Mesendoderm (in vitro differentiated cells): ENCODE results near the gene CERS6.

ENCODE experiments used
- DNase-seq: peaks from one replicate; pipeline ENCODE4 v3.0.0; 2013
- H2AK5ac ChIP-seq: 2 replicates; pipeline ENCODE4 v1.6.1; 2013; ENCODE audit warnings: low read length, inconsistent platforms
- H2BK120ac ChIP-seq: 2 replicates; pipeline ENCODE4 v1.6.1; 2013; ENCODE audit warnings: low read depth, mild to moderate bottlenecking, low read length, moderate library complexity, mixed read lengths
- H2BK15ac ChIP-seq: replicated peaks from 2 replicates; pipeline ENCODE4 v1.6.1; 2013; ENCODE audit warnings: low read depth, mild to moderate bottlenecking, moderate library complexity
- H2BK5ac ChIP-seq: 2 replicates; pipeline ENCODE4 v1.6.1; 2013; ENCODE audit warnings: low read length, inconsistent platforms
- H3K18ac ChIP-seq: 2 replicates; pipeline ENCODE4 v1.6.1; 2013; ENCODE audit warnings: mild to moderate bottlenecking, low read length, mixed read lengths
- H3K23ac ChIP-seq: one replicate; pipeline ENCODE4 v1.6.1; 2013; ENCODE audit warnings: low read length
- H3K27ac ChIP-seq: 2 replicates; pipeline ENCODE4 v1.5.1; 2013; ENCODE audit warnings: low read depth, mild to moderate bottlenecking, inconsistent platforms, low read length, moderate library complexity
- H3K27me3 ChIP-seq: 2 replicates; pipeline ENCODE4 v1.6.1; 2013; ENCODE audit warnings: low read length, control low read depth, mild to moderate bottlenecking, inconsistent platforms; ENCODE audit not compliant: insufficient read depth, poor library complexity
- H3K36me3 ChIP-seq: 2 replicates; pipeline ENCODE4 v1.6.1; 2013; ENCODE audit warnings: low read length, inconsistent platforms; ENCODE audit not compliant: control insufficient read depth, insufficient read depth
- H3K4ac ChIP-seq: one replicate; pipeline ENCODE4 v1.6.1; 2013; ENCODE audit warnings: low read depth, mild to moderate bottlenecking, low read length, moderate library complexity
- H3K4me1 ChIP-seq: 2 replicates; pipeline ENCODE4 v1.6.1; 2013; ENCODE audit warnings: low read depth, low read length, inconsistent platforms; ENCODE audit not compliant: control insufficient read depth
- H3K4me2 ChIP-seq: 2 replicates; pipeline ENCODE4 v1.6.1; 2013; ENCODE audit warnings: low read length
- H3K4me3 ChIP-seq: 2 replicates; pipeline ENCODE4 v1.5.1; 2013; ENCODE audit warnings: mild to moderate bottlenecking, low read length
- H3K56ac ChIP-seq: one replicate; pipeline ENCODE4 v1.6.1; 2013; ENCODE audit warnings: low read length
- H3K79me1 ChIP-seq: 2 replicates; pipeline ENCODE4 v1.6.1; 2013; ENCODE audit warnings: low read length, inconsistent platforms
- H3K79me2 ChIP-seq: 2 replicates; pipeline ENCODE4 v1.6.1; 2013; ENCODE audit warnings: mild to moderate bottlenecking, low read length; ENCODE audit not compliant: control insufficient read depth, insufficient read depth
- H3K9ac ChIP-seq: 2 replicates; pipeline ENCODE4 v1.6.1; 2013; ENCODE audit warnings: low read length, inconsistent platforms
- H4K5ac ChIP-seq: one replicate; pipeline ENCODE4 v1.6.1; 2013; ENCODE audit warnings: low read length
- H4K8ac ChIP-seq: one replicate; pipeline ENCODE4 v1.6.1; 2013; ENCODE audit warnings: low read depth, mild to moderate bottlenecking, control low read depth, low read length, moderate library complexity
- whole genome bisulfite sequencing: extraction: QIAGEN DNeasy Blood & Tissue Kit; methylation state at CpG from one replicate; pipeline ENCODE4 v1.1.7; 2013; ENCODE audit warnings: low lambda C conversion rate, missing lambda C conversion rate; ENCODE audit not compliant: insufficient coverage; ENCODE audit errors: extremely low coverage; 5-methylcytosine and 5-hydroxymethylcytosine counted together

The CERS6 gene

GRCh38 chr2:168796583-168797285 lies 340.7 kb downstream of the CERS6 start:
- Histone ChIP-seq H3K4ac (no peak overlapping the region), H3K79me2 (no peaks in the 10 kb centered on the region), H3K27me3 (no peaks in the 10 kb centered on the region), H3K23ac (no peak overlapping the region), H3K4me2 (no peak overlapping the region), H2BK120ac (no peak overlapping the region), H3K9ac (no peak overlapping the region), H3K27ac (no peak overlapping the region), H4K5ac (no peak overlapping the region), H3K56ac (no peak overlapping the region), H3K4me3 (no peak overlapping the region), H3K18ac (no peak overlapping the region), H2BK5ac (no peak overlapping the region), H3K79me1 (no peaks in the 10 kb centered on the region), H2BK15ac (no peak overlapping the region), H3K4me1 (peaks cover 3% of the 10 kb centered on the region), H2AK5ac (no peak overlapping the region), H3K36me3 (no peaks in the 10 kb centered on the region), H4K8ac (no peak overlapping the region)
- no CpG with 5 or more reads among the region's 8 CpGs for WGBS
- DNase-seq = no peak

GRCh38 chr2:168797286-168797655 lies 341.2 kb downstream of the CERS6 start:
- H2BK120ac ChIP-seq = no peak overlapping the region
- H3K9ac ChIP-seq = no peak overlapping the region
- no peaks in the 10 kb centered on the region for H3K79me1 ChIP-seq
- no peak overlapping the region for H2AK5ac ChIP-seq
- DNase-seq = no peak
- no peaks in the 10 kb centered on the region for H3K27me3 ChIP-seq
- no peak overlapping the region for H4K5ac ChIP-seq
- no peaks in the 10 kb centered on the region for H3K79me2 ChIP-seq
- H3K4me3 ChIP-seq = no peak overlapping the region
- H3K4me2 ChIP-seq = no peak overlapping the region
- no peak overlapping the region for H3K56ac ChIP-seq
- no peak overlapping the region for H2BK5ac ChIP-seq
- H3K18ac ChIP-seq = no peak overlapping the region
- peaks cover 3% of the 10 kb centered on the region for H3K4me1 ChIP-seq
- H3K27ac ChIP-seq = no peak overlapping the region
- no peak overlapping the region for H4K8ac ChIP-seq
- H3K4ac ChIP-seq = no peak overlapping the region
- no peaks in the 10 kb centered on the region for H3K36me3 ChIP-seq
- no peak overlapping the region for H2BK15ac ChIP-seq
- no peak overlapping the region for H3K23ac ChIP-seq

DNA sequence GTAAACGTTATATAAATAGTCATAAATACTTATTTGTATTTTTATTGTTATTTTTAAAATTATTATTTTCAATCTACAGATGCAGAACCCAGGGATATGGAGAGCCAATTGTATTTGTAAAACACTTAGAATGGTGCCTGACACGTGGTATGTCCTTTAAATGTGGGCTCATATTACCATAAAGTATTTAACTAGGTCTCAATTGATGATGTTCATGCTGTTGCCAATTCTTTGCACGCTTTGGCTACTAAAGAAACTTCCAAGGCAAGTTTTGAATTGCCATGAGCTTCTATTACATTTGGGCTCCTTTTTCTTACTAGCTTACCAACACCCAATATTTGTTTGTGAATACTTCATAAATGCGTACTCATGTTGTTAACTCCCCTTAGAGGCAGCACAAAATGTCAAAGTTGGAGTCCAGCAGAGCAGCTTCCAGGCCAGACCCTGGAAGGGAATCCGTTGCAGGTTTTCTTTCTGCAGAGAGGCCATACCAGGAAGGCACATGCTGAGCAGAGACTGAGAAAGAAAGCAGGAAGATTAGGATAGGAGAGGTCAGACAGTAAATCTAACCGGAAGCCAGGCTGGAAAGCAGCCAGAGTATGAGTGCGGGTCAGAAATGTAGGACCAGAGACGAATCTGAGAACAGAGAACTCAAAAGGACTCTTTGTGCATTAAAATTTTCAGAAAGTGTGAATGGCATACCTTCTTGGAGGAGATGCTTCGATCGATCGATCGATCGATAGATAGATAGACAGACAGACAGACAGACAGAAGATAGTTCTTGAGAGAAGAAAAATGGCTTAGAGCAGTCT lies 342.2 kb downstream of the CERS6 start:
- no peak overlapping the region for H3K23ac ChIP-seq
- no peak overlapping the region for H3K9ac ChIP-seq
- WGBS = no CpG with 5 or more reads among the region's 13 CpGs
- H2BK15ac ChIP-seq = no peak overlapping the region
- H3K27me3 ChIP-seq = no peaks in the 10 kb centered on the region
- no peak overlapping the region for H3K27ac ChIP-seq
- H3K4me1 ChIP-seq = peaks cover 3% of the 10 kb centered on the region
- no peak overlapping the region for H3K18ac ChIP-seq
- no peak overlapping the region for H2BK5ac ChIP-seq
- H2BK120ac ChIP-seq = no peak overlapping the region
- H4K8ac ChIP-seq = no peak overlapping the region
- DNase-seq = peak; percentile 84
- H3K79me2 ChIP-seq = no peaks in the 10 kb centered on the region
- H3K4me3 ChIP-seq = no peak overlapping the region
- H3K36me3 ChIP-seq = no peaks in the 10 kb centered on the region
- H3K4me2 ChIP-seq = no peak overlapping the region
- no peaks in the 10 kb centered on the region for H3K79me1 ChIP-seq
- H3K4ac ChIP-seq = no peak overlapping the region
- H4K5ac ChIP-seq = no peak overlapping the region
- H2AK5ac ChIP-seq = no peak overlapping the region
- H3K56ac ChIP-seq = peak overlapping the region; percentile 26

GRCh38 chr2:168798888-168799410 lies 342.9 kb downstream of the CERS6 start:
- Histone ChIP-seq H3K27me3 (no peaks in the 10 kb centered on the region), H3K23ac (no peak overlapping the region), H3K79me2 (no peaks in the 10 kb centered on the region), H3K9ac (no peak overlapping the region), H3K4me2 (no peak overlapping the region), H3K4me3 (no peak overlapping the region), H3K27ac (no peak overlapping the region), H3K36me3 (no peaks in the 10 kb centered on the region), H3K4ac (no peak overlapping the region), H4K5ac (no peak overlapping the region), H4K8ac (no peak overlapping the region), H3K56ac (peak overlapping the region; percentile 26), H3K4me1 (peaks cover 3% of the 10 kb centered on the region), H2BK15ac (no peak overlapping the region), H2AK5ac (no peak overlapping the region), H3K79me1 (no peaks in the 10 kb centered on the region), H2BK5ac (no peak overlapping the region), H3K18ac (no peak overlapping the region), H2BK120ac (no peak overlapping the region)
- peak; percentile 23 for DNase-seq
- no CpG with 5 or more reads among the region's 1 CpG for WGBS

DNA sequence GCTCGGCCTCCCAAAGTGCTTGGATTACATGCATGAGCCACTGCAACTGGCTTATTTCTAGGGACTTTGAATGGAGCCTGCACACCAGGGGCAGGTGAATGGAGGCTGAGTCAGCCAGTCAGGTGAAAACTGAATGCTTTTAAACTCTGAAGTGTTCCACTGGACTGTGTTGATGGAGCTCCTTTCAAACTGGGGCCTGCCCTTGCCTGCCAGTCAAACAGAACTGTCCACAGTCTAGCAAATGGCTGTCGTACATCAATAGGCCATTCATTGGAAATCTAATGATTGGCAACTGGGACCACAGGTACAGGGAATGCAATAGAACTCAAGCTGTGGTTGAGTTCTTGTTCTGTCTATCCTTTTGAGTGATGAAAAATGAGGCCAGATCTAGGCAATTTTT lies 345.4 kb downstream of the CERS6 start:
- no peak overlapping the region for H3K18ac ChIP-seq
- no peaks in the 10 kb centered on the region for H3K27me3 ChIP-seq
- no peak overlapping the region for H3K4me3 ChIP-seq
- no peak overlapping the region for H3K9ac ChIP-seq
- H3K56ac ChIP-seq = no peak overlapping the region
- peaks cover 3% of the 10 kb centered on the region for H3K4me1 ChIP-seq
- H3K4me2 ChIP-seq = no peak overlapping the region
- H2BK15ac ChIP-seq = no peak overlapping the region
- no CpG with 5 or more reads among the region's 2 CpGs for WGBS
- H4K5ac ChIP-seq = no peak overlapping the region
- no peak overlapping the region for H2AK5ac ChIP-seq
- H3K23ac ChIP-seq = no peak overlapping the region
- H3K27ac ChIP-seq = no peak overlapping the region
- DNase-seq = no peak
- no peaks in the 10 kb centered on the region for H3K79me1 ChIP-seq
- H3K79me2 ChIP-seq = no peaks in the 10 kb centered on the region
- H4K8ac ChIP-seq = no peak overlapping the region
- H2BK5ac ChIP-seq = no peak overlapping the region
- H3K4ac ChIP-seq = no peak overlapping the region
- no peaks in the 10 kb centered on the region for H3K36me3 ChIP-seq
- no peak overlapping the region for H2BK120ac ChIP-seq
